Mesothelial cell of epicardium (in vitro differentiated cells): Measurements from ENCODE around the gene HES7. TPM values are rescaled to one million over a fixed set of nuclear protein-coding genes. Genes with fewer than 3 reads are reported as not detected.

Experiments used
- DNase-seq, 2 experiments: peaks; one replicate each; pipeline ENCODE4 v3.0.0; 2021; ENCODE audit warnings: low spot score in 2 of 2; ENCODE audit not compliant: unreplicated experiment in 2 of 2
- H3K27ac Mint-ChIP-seq: 2 replicates; pipeline ENCODE4 v1.8.0; 2021; ENCODE audit warnings: mixed read lengths
- H3K27me3 Mint-ChIP-seq: 2 replicates; pipeline ENCODE4 v1.8.0; 2021; ENCODE audit warnings: low read depth, mixed read lengths
- H3K36me3 Mint-ChIP-seq: 2 replicates; pipeline ENCODE4 v1.8.0; 2021; ENCODE audit warnings: mixed read lengths
- H3K4me1 Mint-ChIP-seq: 2 replicates; pipeline ENCODE4 v1.8.0; 2021; ENCODE audit warnings: mixed read lengths
- H3K4me3 Mint-ChIP-seq: 2 replicates; pipeline ENCODE4 v1.8.0; 2021; ENCODE audit warnings: mild to moderate bottlenecking, moderate library complexity, mixed read lengths
- H3K9me3 Mint-ChIP-seq: 2 replicates; pipeline ENCODE4 v1.8.0; 2021; ENCODE audit warnings: mixed read lengths
- CTCF ChIP-seq: fragments of 200-600 bp; sonication (generic); IDR thresholded peaks from one replicate; pipeline ENCODE4 v1.5.0; 2021; ENCODE audit warnings: antibody characterized with exemption; ENCODE audit not compliant: unreplicated experiment
- total RNA-seq: library from RNA; stranded (reverse); gene quantifications from 3 replicates; pipeline ENCODE4 v1.2.1, GENCODE V29; 2021

HES7 gene
- total RNA-seq, 1 donor from 2014 or later: 0.45 TPM

DNA sequence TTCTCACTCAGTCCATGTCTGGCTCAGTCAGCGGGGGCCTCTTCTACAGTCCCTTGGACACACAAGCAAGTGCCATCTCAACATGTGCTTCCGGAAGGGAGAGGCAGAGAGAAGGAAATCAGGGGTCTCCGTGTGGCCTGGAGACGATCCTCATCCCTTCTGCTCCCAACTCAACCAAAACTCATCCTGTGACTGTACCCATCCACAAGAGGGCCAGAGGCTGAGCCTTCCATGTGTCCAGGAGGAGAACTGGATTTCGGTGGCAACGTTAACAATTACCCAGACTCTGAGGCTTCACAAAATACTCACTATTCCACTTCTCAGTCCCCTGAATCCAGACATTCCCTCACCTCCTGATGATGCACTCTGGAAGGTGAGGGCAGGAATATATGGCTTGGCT is 28.5 kb downstream of the HES7 start:
- Mint-ChIP-seq H3K27me3 (peaks cover 66% of the 10 kb centered on the region), H3K4me1 (no peaks in the 10 kb centered on the region), H3K27ac (no peak overlapping the region), H3K4me3 (no peak overlapping the region), H3K36me3 (no peaks in the 10 kb centered on the region), H3K9me3 (no peaks in the 10 kb centered on the region)
- no peak for DNase-seq
- no peak for TF ChIP-seq CTCF

GRCh38 chr17:8091033-8091687 is 32.7 kb downstream of the HES7 start:
- no peak overlapping the region for H3K4me3 Mint-ChIP-seq
- no peak overlapping the region for H3K27ac Mint-ChIP-seq
- no peak for TF ChIP-seq CTCF
- no peaks in the 10 kb centered on the region for H3K9me3 Mint-ChIP-seq
- no peak for DNase-seq
- H3K4me1 Mint-ChIP-seq: no peaks in the 10 kb centered on the region
- H3K27me3 Mint-ChIP-seq: peaks cover 89% of the 10 kb centered on the region
- H3K36me3 Mint-ChIP-seq: no peaks in the 10 kb centered on the region

DNA sequence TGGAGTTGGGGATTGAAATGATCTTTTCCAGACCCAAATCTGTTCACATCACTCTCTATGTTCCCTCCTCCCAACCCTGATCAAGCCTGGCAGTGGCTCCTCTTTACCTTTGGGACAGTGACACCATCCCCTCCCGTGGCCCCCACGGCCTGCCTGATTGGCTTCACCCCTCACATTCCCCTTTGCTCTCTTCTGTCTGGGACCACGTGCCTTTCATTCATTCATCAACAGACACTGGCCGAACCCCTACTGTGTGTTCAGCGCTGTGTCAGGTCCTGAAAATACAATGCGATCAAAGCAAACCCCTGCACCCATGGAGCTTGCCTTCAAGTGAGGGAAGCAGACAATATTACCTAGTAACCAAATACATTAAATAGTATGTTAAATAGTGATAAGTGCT is 34.2 kb downstream of the HES7 start:
- Mint-ChIP-seq H3K27me3 (peaks cover 86% of the 10 kb centered on the region), H3K27ac (no peak overlapping the region), H3K36me3 (no peaks in the 10 kb centered on the region), H3K4me1 (no peaks in the 10 kb centered on the region), H3K4me3 (no peak overlapping the region), H3K9me3 (no peaks in the 10 kb centered on the region)
- DNase-seq: no peak
- TF ChIP-seq CTCF: no peak

- no peaks in the 10 kb centered on the region for H3K4me1 Mint-ChIP-seq
- no peaks in the 10 kb centered on the region for H3K9me3 Mint-ChIP-seq
- no peak overlapping the region for H3K4me3 Mint-ChIP-seq
- DNase-seq: no peak
- H3K36me3 Mint-ChIP-seq: no peaks in the 10 kb centered on the region
- TF ChIP-seq CTCF: no peak
- peaks cover 90% of the 10 kb centered on the region for H3K27me3 Mint-ChIP-seq
- H3K27ac Mint-ChIP-seq: no peak overlapping the region
Observed at GRCh38 chr17:8087952-8088230, 36.0 kb downstream of the HES7 start.

- DNase-seq: no peak
- no peak for TF ChIP-seq CTCF
- no peak within 1 kb of the TSS for H3K27ac Mint-ChIP-seq
- no peaks in the 10 kb centered on the region for H3K4me1 Mint-ChIP-seq
- H3K36me3 Mint-ChIP-seq: no peaks in the 10 kb centered on the region
- peaks cover 90% of the 10 kb centered on the region for H3K27me3 Mint-ChIP-seq
- no peaks in the 10 kb centered on the region for H3K9me3 Mint-ChIP-seq
- no peak within 1 kb of the TSS for H3K4me3 Mint-ChIP-seq
Observed at GRCh38 chr17:8087075-8087951, 36.6 kb downstream of the HES7 start, which contains the start of gene ALOX12B. TSS of gene ALOX12B (minus strand) at chr17:8087716. CDS start at chr17:8087442, 274 bp downstream.
